Cortex of kidney (tissue), 1 donor: ENCODE data around the gene AXL.
"Not testable (repeated sequence)": the region's sequence is repeated elsewhere in the genome, so short reads cannot be mapped to it uniquely, and the experiment has no call there.

Source experiments
- DNase-seq: peaks from one replicate; lab custom pipeline; 2025; lab: John Stamatoyannopoulos, UW

Gene AXL

GRCh38 chr19:41218615-41219507, at the start of gene AXL:
TSS of gene AXL (plus strand) at chr19:41219223. CDS start at chr19:41219393, 170 bp downstream.
- no peak for DNase-seq

DNA sequence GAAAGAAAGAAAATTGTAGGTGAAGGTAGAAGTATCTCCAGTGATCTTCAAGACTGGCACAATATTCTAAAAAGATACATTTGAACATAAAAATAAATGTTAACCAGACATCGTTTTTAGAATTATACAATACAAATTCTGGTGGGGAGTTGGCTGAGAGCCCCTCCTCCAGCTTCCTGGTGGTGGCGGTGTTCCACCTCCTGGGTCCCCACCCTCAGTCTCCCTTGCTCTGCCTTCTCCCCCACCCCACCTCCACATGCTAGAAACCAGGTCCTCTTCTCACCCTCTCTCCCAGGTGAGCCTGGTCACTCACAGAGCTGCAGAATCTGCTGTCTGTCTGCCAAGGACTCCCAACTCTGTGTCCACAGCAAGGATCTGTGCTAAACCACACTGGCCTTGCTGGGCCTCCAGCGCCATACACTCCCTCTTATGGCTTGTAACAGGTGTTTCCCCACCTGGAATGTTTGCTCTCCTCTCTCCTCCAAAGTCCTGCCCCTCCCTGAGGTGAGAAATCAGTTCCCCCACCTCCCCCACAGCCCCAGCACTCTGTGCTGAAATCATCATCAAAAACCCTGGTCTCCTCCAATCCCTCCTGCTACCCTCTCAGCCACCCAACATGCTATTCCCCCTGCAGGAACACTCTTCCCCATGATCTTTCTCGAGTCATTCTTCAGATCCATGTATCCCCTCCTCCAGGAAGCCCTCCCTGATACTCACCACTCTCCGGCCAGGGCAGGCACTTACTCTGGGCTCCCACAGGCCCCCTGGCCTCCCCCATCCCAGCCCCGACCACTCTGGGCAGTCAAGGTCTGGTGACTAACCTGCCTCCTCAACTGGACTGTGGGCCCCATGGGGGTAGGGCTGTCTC, 46.5 kb upstream of the AXL start:
- DNase-seq = no peak

DNA sequence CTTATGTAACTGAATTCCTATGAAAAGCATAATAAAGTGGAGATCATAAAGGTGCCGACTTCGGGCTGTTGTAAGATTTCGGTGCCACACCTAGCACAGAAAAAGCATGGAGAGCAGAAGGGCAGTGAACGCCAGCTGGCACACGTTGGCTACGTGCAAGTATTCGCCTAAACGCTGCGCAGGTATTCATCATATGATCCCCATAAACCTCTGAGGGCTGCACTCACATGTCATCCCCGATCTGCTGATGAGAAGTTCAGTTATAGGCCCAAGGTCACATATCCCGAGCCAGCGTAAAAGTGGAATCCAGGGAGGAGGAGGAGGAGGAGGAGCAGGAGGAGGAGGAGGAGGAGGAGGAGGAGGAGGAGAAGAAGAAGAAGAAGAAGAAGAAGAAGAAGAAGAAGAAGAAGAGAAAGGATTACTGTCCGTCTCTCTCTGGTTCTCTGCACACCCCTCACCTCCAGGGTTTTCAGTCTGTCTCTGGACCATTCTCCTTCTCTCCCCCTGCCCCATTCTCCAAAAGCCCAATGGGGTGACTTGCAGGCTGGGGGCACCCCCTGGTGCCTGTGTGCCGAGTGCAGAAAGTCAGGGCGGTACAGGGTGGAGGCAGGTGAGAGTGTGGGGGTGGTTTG, 44.6 kb upstream of the AXL start:
- DNase-seq = no peak

GRCh38 chr19:41175801-41176777, 42.9 kb upstream of the AXL start:
- DNase-seq = no peak

GRCh38 chr19:41180173-41180572, 38.9 kb upstream of the AXL start:
- not testable (repeated sequence) for DNase-seq

DNA sequence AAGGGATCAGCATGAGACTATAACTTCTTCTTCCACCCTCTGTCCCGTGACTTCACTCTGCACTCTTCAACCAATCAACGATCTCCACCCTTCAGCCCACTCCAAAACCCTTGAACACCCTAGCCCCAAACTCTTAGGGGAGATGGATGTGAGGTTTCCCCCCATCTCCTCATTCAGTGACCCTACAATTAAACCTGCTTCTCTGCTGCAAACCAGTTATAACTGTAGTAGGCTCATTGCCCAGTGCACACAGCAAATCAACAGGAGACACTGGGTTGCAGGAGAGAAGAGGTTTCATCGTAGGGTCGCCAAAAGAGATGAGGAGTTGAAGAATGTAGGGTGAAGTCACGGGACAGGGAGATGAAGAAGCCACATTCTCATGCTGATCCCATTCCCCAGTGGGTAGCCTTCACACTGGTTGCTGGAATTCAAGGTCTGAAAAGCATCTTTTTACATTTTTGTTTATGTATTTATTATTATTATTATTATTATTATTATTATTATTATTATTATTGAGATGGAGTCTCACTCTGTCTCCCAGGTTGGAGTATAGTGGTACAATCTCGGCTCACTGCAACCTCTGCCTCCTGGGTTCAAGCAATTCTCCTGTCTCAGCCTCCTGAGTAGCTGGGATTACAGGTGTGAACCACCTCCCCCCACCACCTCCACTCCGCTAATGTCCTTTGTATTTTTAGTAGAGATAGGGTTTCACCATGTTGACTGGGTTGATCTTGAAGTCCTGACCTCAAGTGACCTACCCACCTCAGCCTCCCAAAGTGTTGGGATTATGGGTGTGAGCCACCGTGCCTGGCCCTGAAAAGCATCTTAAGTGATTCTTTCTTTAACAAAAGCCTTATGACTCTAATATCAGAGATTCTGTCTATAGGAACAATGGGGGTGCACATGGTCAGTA, 31.8 kb upstream of the AXL start:
- DNase-seq = no peak

DNA sequence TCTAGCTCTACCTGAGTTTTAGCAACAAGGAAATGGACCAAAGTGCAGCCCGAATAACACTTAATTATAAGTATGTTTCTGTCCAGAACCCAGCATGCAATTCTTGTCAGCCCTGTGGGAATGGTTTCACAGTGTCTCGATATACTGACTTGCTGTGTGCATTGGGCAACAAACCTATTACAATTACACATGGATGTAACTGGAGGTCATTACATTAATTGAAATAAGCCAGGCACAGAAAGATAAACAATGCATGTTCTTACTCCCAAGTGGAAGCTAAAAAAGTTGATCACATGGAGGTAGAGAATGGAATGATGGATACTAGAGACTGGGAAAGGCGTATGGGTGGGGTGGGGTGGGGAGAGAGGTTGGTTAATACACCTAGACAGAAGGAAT, 31.1 kb upstream of the AXL start:
- DNase-seq = no peak

DNA sequence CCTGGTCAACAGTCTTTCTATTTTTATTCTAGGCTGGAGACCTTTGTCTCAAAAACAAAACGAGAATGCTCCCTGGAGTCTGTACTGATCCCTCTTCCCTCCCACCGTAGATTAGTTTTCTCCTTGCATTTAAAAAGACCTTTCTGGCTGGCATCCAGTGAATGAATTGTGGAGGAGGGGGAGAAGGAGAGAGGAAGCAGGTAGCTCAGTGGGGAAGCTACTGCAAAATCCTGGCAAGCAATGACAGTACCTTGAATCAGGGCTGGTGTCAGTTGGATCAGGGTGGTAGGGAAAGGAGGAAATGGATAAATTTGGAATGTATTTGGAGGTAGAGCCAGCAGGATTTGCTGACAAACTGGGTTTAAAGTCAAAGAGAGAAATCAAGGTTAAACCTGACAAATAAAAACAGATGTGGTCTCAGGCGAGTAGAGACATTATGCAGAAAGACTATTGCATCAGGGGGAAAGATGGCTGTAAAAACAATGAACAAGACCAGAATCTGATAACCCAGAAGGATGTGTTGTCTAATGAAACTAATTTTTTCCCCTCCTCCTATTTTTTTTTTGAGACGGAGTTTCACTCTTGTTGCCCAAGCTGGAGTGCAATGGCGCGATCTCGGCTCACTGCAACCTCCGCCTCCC, 29.5 kb upstream of the AXL start:
- no peak for DNase-seq

DNA sequence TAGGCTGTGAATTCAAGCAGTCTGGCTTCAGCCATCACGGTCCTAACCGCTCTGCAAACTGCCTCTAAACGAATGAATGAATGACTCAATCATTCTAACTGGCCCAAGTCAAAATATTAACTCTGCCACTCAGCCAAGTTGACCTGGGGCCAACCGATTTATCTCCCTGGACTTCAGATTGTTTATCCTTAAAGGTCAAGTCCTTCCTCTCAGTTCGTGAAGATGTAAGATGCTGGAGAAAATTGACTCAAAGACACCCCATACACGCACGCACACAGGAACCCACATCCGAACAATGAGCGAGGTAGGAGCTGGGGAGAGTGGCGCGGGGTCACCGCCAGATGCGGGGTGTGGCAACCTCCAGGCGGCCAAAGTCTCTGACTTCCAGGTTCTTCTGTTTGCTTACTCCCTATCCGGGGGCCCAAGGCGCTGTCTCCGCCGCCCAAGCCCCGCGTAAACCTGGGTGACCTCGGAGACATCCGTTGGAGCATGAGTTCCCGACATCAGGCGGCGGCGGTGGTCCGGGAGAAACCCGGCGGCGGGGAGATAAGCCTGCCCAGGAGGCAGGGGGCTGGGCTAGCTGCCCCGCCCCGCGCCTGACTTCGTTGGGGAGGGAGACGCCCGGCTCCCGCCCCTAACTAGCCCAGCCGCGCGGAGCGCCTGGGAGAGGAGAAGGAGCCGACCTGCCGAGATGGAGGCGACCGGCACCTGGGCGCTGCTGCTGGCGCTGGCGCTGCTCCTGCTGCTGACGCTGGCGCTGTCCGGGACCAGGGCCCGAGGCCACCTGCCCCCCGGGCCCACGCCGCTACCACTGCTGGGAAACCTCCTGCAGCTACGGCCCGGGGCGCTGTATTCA, 26.2 kb upstream of the AXL start, which contains the start of gene CYP2S1:
CYP2S1 (plus strand) TSS at position 646 of the 856 bp plus-strand sequence; CDS start at position 692, 46 bp downstream.
- DNase-seq = no peak

DNA sequence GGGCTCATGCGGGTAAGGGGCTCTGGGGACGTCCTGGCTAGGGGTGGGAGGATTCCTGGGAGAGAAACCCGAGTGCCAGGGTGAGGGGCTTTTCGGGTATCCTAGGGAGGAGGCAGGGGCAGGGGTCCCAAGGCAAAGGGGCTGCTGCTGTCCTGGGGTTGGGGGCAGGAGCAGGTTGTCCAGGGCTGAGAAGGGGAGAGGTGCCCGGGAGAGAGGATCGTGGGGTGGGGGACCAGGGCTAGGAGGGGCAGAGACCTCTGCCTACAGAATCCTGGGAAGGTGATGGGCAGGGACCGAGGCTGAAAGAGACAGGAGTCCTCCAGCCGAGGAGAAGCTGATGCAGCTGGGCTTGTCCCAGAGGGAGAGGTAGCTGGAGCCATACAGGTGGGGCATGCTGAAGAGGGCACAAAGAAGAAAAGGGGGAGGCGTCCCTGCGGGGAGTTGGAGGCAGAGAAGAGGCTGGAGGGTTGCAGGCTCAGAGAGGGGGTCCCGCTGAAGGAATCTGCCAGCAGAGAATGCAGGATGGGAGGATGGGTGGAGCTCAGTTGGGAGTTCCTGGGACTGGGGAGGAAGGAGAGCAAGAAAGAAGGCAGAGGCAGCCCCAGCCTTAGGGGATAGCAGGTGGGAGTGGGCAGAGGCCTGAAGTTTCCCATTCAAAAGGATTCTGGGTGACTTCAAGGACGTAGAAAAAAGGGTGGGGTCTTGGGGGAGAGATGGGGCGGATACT, 25.4 kb upstream of the AXL start:
- DNase-seq = no peak

GRCh38 chr19:41194157-41194552, 24.9 kb upstream of the AXL start:
- no peak for DNase-seq

DNA sequence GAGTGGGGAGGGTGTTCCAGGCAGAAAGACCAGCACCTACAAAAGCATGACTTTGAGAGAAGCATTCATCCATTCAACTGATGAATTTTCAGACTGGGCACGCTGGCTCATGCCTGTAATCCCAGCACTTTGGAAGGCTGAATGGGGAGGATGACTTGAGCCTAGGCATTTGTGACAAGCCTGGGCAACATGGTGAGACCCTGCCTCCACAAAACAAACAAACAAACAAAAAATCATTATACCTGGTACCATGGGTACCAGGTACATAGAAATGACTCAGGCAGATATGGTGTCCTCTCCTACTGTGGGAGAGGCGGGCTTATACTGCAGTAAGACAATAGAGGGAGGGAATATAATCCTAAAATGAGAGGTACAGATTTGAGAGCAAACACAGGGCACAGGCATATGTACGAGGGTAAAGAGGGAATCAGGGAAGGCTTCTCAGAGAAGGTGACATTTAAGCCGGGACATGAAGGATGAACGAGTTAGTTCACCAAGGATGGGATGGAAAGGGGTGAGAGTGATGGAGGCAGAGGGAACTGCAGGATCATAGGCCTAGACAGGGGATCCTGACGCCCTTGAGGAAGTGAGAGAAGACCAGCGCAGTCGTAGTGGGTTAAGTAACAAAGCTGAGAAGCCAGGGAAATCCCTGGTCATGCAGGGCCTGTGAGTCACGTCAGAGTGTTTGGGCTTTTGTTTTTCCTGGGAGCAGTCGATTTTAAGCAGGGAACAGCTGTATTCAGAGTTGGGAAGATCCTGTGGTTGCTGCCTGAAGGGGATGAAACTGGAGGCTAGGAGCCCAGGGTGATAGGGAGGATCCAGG, 23.1 kb upstream of the AXL start:
- no peak for DNase-seq

DNA sequence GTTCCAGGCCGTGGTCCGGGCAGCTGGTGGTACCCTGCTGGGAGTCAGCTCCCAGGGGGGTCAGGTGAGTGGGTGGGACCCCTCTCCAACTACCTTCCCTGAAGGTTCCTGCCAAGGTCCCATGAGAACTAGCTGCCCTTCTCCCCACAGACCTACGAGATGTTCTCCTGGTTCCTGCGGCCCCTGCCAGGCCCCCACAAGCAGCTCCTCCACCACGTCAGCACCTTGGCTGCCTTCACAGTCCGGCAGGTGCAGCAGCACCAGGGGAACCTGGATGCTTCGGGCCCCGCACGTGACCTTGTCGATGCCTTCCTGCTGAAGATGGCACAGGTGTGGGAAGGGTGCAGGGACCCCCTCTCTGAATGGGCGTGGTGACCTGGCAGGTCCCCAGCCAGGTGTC, 20.5 kb upstream of the AXL start:
- no peak for DNase-seq

- no peak for DNase-seq
Observed at GRCh38 chr19:41203371-41203770, 15.7 kb upstream of the AXL start.

GRCh38 chr19:41204338-41204737, 14.7 kb upstream of the AXL start:
- DNase-seq = not testable (repeated sequence)

GRCh38 chr19:41205995-41206394, 13.0 kb upstream of the AXL start:
- no peak for DNase-seq

DNA sequence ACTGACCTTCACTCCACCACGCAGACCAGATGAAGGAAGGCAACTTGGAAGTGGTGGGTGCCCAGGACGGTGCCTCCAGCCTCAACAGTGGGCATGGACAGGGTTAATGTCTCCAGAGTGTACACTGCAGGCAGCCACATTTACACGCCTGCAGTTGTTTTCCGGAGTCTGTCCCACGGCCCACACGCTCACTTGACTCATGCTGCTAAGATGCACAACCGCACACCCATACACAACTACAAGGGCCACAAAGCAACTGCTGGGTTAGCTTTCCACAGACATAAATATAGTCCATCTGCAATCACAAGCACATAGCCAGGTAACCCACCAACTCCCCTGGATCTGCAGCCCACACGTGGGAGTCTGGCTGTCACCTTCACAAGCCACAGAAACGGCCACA, 12.6 kb upstream of the AXL start:
- no peak for DNase-seq
